ENCODE data around the gene NOS1AP.

Gene NOS1AP

DNA sequence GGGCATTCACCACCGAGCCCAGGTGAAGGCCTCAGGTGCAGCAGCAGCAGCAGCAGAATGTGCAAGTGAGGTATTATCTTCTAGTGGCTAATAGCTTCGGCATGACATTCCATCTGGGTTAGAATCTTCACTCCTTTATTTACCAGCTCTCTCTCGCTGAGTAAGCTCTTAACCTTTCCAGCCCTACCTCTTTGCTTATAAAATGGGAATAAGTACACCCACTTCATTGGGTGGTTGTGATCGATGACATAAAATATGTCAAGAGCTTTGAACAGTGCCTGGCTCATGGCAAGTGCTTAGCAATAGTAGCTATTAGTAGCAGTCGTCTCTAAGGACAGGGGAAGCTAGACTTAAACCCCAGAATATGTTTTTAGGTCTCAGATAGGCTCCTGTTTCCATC, 149.5 kb downstream of the NOS1AP start:
- H3K4me2 ChIP-seq = no peak overlapping the region
- no peak overlapping the region for H3K27ac ChIP-seq
- no peaks in the 10 kb centered on the region for H3K27me3 ChIP-seq
- H4K20me1 ChIP-seq = no peaks in the 10 kb centered on the region
- H3K36me3 ChIP-seq = no peaks in the 10 kb centered on the region
- TF ChIP-seq Cebpa-rat (IDR thresholded peaks at IDR 0.05) = no peak
- H3K4me3 ChIP-seq = no peak overlapping the region
- no peak overlapping the region for H3K9ac ChIP-seq
- H3K4me1 ChIP-seq = peaks cover 5% of the 10 kb centered on the region; the same call in 1 of the 2 replicates
- H3K9me3 ChIP-seq = no peaks in the 10 kb centered on the region

DNA sequence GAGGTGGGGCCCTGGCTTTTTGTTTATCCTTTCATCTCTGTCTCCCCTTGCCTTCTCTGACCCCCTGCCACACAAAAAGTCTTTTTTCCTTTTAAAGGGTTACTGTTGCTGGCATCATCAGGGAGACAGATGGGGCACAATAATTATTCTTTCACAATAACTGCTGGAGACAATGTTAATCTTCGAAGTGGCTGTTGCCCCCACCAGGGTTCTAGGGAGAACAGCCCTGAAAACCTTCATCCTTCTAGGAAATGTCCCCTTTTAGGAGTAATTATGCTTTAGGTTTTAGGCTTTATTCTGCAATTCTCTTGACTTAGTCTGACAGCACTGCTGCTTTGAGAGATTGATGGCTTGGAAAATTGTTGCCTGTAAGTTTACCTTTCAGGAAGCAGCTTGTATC, 150.0 kb downstream of the NOS1AP start:
- no peak for TF ChIP-seq Cebpa-rat (IDR thresholded peaks at IDR 0.05)
- H3K27ac ChIP-seq = no peak overlapping the region

DNA sequence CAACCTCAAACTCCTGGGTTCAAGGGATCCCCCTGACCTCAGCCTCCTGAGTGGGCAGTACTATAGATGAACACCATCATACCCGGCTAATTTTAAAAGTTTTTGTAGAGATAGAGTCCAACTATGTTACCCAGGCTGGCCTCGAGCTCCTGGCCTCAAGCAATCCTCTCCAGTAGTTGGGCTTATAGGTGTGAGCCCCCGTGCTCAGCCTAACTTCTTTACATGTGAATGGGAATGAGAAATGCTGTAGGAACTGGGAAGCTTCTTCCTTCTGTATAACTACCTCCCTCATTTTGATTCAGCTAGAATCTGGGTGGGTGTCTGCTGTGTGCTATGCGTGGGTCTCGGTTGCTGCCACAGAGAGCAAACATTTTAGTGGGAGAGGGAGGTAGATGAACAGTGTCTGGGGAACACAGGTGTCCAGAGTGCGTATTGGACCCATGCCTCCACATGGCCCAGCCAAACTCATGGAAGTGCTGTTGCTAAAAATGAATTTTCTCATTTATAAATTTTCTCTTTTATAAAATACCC, 150.6 kb downstream of the NOS1AP start:
- H4K20me1 ChIP-seq = no peaks in the 10 kb centered on the region
- H3K4me2 ChIP-seq = no peak overlapping the region
- no peaks in the 10 kb centered on the region for H3K9me3 ChIP-seq
- peaks cover 5% of the 10 kb centered on the region; the same call in 1 of the 2 replicates for H3K4me1 ChIP-seq
- no peaks in the 10 kb centered on the region for H3K36me3 ChIP-seq
- no peak for TF ChIP-seq Cebpa-rat (IDR thresholded peaks at IDR 0.05)
- no peaks in the 10 kb centered on the region for H3K27me3 ChIP-seq
- H3K4me3 ChIP-seq = no peak overlapping the region
- no peak overlapping the region for H3K27ac ChIP-seq
- H3K9ac ChIP-seq = no peak overlapping the region

More for the DNA sequence above, 150.0 kb downstream of the NOS1AP start:
- H3K9me3 ChIP-seq = no peaks in the 10 kb centered on the region
- no peaks in the 10 kb centered on the region for H3K36me3 ChIP-seq
- no peaks in the 10 kb centered on the region for H3K27me3 ChIP-seq
- H3K4me3 ChIP-seq = no peak overlapping the region
- H4K20me1 ChIP-seq = no peaks in the 10 kb centered on the region
- H3K4me1 ChIP-seq = peaks cover 5% of the 10 kb centered on the region; the same call in 1 of the 2 replicates
- no peak overlapping the region for H3K9ac ChIP-seq
- H3K4me2 ChIP-seq = no peak overlapping the region

DNA sequence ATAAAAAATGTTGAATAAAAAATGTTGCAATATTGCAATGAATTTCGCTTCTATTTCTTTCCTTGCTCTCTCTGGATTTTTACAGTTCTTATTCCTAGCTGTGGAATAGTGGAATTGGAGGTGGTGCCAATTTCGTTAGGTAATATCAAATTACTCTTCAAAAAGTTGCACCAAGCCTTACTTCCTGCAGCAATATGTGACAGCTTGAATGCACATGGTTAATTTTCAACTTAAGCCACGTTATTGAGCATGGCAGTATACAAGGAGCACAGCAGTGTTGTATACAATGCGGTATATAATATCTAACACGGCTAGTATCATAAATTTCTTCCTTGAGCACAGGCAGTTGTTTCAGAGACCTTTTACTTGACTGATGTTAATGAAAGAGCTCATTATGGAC, 152.5 kb downstream of the NOS1AP start:
- no peaks in the 10 kb centered on the region for H4K20me1 ChIP-seq
- H3K36me3 ChIP-seq = no peaks in the 10 kb centered on the region
- no peaks in the 10 kb centered on the region for H3K4me1 ChIP-seq
- no peak overlapping the region for H3K27ac ChIP-seq
- no peak for TF ChIP-seq Cebpa-rat (IDR thresholded peaks at IDR 0.05)
- H3K4me3 ChIP-seq = no peak overlapping the region
- H3K9ac ChIP-seq = no peak overlapping the region
- no peaks in the 10 kb centered on the region for H3K27me3 ChIP-seq
- H3K4me2 ChIP-seq = no peak overlapping the region
- H3K9me3 ChIP-seq = no peaks in the 10 kb centered on the region

DNA sequence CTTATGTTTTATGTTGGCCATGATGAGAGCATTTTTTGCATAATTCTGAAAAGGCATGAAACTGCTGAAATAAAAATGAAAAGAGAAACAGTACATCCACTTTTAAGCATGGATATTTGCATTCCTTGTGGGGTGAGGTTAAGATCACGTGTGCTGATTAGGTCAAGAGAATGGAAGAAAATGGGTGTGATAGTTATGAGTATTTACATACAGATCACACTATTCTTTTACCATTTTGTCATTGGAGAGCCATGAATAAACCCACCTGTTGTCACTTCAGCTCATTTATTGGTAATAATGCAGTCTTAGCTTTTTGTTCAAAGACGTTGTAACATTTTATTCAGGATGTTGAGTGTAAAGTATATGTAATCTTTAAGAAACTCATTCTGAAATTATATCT, 153.2 kb downstream of the NOS1AP start:
- H3K4me2 ChIP-seq = no peak overlapping the region
- H3K27me3 ChIP-seq = no peaks in the 10 kb centered on the region
- H3K27ac ChIP-seq = no peak overlapping the region
- no peaks in the 10 kb centered on the region for H3K9me3 ChIP-seq
- no peaks in the 10 kb centered on the region for H3K36me3 ChIP-seq
- no peaks in the 10 kb centered on the region for H4K20me1 ChIP-seq
- TF ChIP-seq Cebpa-rat (IDR thresholded peaks at IDR 0.05) = no peak
- H3K4me1 ChIP-seq = no peaks in the 10 kb centered on the region
- no peak overlapping the region for H3K9ac ChIP-seq
- H3K4me3 ChIP-seq = no peak overlapping the region

DNA sequence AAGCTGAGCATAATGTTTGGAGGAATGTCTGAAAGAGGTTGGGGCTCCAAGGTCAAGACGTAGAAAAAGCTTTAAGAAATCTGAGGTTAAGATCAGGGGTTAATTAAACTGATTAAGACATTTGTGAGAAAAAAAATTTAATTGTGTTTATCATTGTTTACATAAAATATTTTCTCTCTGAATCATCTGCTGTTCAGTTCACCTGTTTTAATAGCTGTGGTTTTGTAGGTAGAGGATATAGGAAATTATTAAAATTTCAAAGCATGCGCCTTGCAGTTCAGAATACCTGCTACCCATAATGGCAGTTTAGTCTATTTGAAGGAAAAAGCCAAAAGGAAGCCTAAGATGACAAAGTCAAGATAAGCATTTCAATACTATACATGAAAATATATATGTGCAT, 154.0 kb downstream of the NOS1AP start:
- Histone ChIP-seq H3K27ac (no peak overlapping the region), H3K4me1 (no peaks in the 10 kb centered on the region), H3K36me3 (no peaks in the 10 kb centered on the region), H3K9ac (no peak overlapping the region), H3K4me2 (no peak overlapping the region), H3K27me3 (no peaks in the 10 kb centered on the region), H4K20me1 (no peaks in the 10 kb centered on the region), H3K9me3 (no peaks in the 10 kb centered on the region), H3K4me3 (no peak overlapping the region)
- TF ChIP-seq Cebpa-rat (IDR thresholded peaks at IDR 0.05) = no peak

DNA sequence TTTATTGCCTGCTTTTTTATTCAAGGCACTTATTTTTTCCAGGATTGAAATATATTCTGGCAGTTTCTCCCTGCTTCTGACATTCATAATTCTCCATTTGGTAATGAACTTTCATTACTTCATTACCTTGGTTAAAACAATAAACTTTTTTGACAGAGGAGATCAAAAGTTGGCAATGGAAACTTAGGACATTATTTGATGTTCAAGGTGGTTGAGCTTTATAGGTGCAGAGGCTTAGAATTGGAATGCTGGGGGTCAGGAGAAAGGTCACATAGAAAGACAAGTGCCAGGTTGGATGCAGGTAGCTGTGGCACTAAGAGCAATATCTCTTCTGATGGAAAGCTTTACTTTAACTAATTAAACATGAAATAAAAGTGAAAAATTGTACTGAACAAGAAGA, 154.8 kb downstream of the NOS1AP start:
- no peak for TF ChIP-seq Cebpa-rat (IDR thresholded peaks at IDR 0.05)
- Histone ChIP-seq H3K4me3 (no peak overlapping the region), H3K4me1 (no peaks in the 10 kb centered on the region), H3K36me3 (no peaks in the 10 kb centered on the region), H3K27ac (no peak overlapping the region), H3K9me3 (no peaks in the 10 kb centered on the region), H3K9ac (no peak overlapping the region), H4K20me1 (no peaks in the 10 kb centered on the region), H3K4me2 (no peak overlapping the region), H3K27me3 (no peaks in the 10 kb centered on the region)

DNA sequence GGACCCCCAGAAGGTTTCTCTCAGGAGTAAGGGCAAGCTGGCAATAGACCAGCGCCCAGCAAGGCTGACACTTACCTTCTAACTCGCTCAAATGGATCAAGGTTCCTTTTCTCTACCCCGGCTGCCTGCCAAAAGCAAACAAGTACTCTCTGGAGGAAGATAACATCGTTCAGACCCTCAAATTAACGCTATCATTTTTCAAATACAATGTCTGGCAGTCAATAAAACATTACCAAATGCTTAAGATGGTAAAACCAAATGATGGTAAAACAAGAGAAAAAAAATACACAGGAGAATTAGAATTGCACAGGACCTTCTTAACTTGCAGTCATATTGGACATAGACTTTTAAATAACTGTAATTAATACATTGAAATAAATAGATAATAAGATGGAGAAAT, 159.1 kb downstream of the NOS1AP start:
- H3K4me1 ChIP-seq = peaks cover 14% of the 10 kb centered on the region; the same call in 1 of the 2 replicates
- no peak overlapping the region for H3K4me2 ChIP-seq
- H3K27me3 ChIP-seq = no peaks in the 10 kb centered on the region
- no peaks in the 10 kb centered on the region for H3K36me3 ChIP-seq
- no peak overlapping the region for H3K27ac ChIP-seq
- no peaks in the 10 kb centered on the region for H4K20me1 ChIP-seq
- no peak overlapping the region for H3K4me3 ChIP-seq
- no peaks in the 10 kb centered on the region for H3K9me3 ChIP-seq
- no peak overlapping the region for H3K9ac ChIP-seq
- TF ChIP-seq Cebpa-rat (IDR thresholded peaks at IDR 0.05) = no peak

DNA sequence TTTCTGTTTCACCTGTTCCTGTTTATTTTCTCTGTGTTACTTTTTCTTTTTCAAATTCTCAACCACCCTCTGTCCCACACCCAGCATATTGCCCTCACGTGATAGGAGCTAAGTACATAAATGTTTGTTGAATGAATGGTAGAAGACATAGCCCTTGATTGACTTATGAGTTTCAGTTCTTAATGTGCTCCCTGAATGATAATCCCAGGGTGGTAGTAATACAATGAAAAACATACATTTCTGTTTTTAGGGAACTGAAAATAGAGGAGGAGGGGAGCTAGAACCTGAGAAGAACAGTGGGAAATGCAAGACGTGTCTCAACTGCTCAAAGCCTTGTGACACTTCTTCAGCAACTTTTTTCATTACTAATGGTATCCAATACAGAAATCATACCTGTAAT, 160.1 kb downstream of the NOS1AP start:
- TF ChIP-seq Cebpa-rat (IDR thresholded peaks at IDR 0.05) = no peak
- H3K4me2 ChIP-seq = no peak overlapping the region; the same call in 1 of the 2 replicates
- H3K27me3 ChIP-seq = no peaks in the 10 kb centered on the region
- no peaks in the 10 kb centered on the region for H3K36me3 ChIP-seq
- H4K20me1 ChIP-seq = no peaks in the 10 kb centered on the region
- H3K4me3 ChIP-seq = no peak overlapping the region
- no peaks in the 10 kb centered on the region for H3K9me3 ChIP-seq
- no peak overlapping the region for H3K27ac ChIP-seq
- H3K9ac ChIP-seq = no peak overlapping the region
- H3K4me1 ChIP-seq = peaks cover 14% of the 10 kb centered on the region; the same call in 1 of the 2 replicates

DNA sequence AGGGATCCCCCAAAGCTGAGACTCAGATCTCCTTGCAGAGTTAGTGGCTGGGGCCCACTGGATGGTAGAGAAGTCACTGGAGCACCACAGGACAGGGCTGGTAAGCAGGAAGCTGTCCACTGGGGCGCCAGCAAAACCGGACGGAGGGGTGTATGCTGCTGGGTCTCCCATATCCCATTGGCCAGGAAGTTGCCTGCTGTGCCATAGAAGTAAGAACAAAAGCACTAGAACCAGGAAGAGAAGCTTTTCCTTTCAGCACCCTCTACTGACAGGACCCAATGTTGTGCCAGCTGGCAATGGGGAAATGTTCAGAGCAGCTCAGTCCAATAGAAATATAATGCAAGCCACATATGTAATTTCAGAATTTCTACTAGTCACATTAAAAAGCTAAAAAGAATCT, 160.6 kb downstream of the NOS1AP start:
- no peak overlapping the region for H3K9ac ChIP-seq
- no peaks in the 10 kb centered on the region for H3K27me3 ChIP-seq
- H4K20me1 ChIP-seq = no peaks in the 10 kb centered on the region
- no peak for TF ChIP-seq Cebpa-rat (IDR thresholded peaks at IDR 0.05)
- H3K27ac ChIP-seq = no peak overlapping the region
- H3K4me3 ChIP-seq = no peak overlapping the region
- no peak overlapping the region; the same call in 1 of the 2 replicates for H3K4me2 ChIP-seq
- peaks cover 14% of the 10 kb centered on the region; the same call in 1 of the 2 replicates for H3K4me1 ChIP-seq
- no peaks in the 10 kb centered on the region for H3K9me3 ChIP-seq
- no peaks in the 10 kb centered on the region for H3K36me3 ChIP-seq

DNA sequence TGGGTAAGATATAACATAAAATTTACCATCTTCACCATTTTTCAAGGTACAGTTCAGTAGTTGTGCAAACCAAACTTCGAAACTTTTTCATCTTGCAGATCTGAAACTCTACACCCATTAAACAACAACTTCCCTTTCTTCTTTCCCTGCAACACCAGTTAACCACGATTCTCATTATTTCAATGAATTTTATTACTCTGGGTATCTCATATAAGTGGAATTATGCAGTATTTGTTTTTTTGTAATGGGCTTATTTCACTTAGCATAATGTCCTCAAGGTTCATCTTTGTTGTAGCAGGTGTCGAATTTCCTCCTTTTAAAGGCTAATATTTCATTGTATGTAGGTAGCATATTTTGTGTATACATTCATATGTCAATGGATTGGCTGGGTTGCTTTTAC, 161.0 kb downstream of the NOS1AP start:
- Histone ChIP-seq H3K9ac (no peak overlapping the region), H3K36me3 (no peaks in the 10 kb centered on the region), H3K9me3 (no peaks in the 10 kb centered on the region), H3K27me3 (no peaks in the 10 kb centered on the region), H3K4me2 (no peak overlapping the region), H4K20me1 (no peaks in the 10 kb centered on the region), H3K27ac (no peak overlapping the region), H3K4me1 (peaks cover 18% of the 10 kb centered on the region), H3K4me3 (no peak overlapping the region)
- no peak for TF ChIP-seq Cebpa-rat (IDR thresholded peaks at IDR 0.05)
